ENCODE results near the gene NOL7. TPM values are rescaled to one million over a fixed set of nuclear protein-coding genes. Genes with fewer than 3 reads are reported as not detected.

The NOL7 gene
- total RNA-seq (84.1 and 84.3 TPM in 2 replicates), polyA plus RNA-seq (96.8 and 116 TPM in 2 replicates)

DNA sequence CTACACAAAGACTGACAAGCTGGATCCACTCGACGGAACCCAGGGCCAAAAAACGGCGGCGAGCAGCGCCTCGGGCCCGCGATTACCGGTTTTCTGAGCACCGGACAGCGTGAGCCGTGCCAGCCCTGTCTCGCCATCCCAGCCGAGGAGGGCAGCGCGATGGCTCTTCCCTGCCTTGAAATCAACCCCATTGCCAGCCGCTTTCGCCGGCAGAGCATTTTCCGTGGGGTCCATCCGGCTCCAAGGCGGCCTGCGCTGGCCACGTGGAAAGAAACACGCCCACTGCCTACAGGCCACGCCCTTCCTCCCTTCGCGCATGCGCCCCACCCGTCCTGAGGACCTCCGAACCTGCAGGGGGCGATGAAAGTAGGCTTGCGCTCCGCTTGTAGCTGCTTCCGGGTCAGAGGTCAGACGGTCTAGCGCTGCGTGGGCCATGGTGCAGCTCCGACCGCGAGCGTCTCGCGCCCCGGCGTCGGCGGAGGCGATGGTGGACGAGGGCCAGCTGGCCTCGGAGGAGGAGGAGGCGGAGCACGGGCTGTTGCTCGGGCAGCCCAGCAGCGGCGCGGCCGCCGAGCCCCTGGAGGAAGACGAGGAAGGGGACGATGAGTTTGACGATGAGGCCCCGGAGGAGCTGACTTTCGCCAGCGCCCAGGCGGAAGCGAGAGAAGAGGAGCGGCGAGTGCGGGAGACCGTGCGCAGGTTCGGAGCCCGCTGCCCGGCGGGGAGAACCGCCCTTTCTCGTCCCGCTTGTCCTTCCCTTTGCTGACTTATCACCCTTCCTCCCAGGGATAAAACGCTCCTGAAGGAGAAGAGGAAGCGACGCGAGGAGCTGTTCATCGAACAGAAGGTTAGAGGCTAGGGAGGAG, at the start of gene NOL7:
Gene NOL7, plus strand, starts transcription at position 410 of the 866 bp plus-strand sequence. Its CDS starts 24 bp downstream, at position 434.
- no peaks in the 10 kb centered on the region for H3K27me3 ChIP-seq
- H3K79me2 ChIP-seq: peaks cover 37% of the 10 kb centered on the region
- H3K4me2 ChIP-seq: peak within 1 kb of the TSS; percentile 88
- no peak for TF ChIP-seq EZH2 (IDR thresholded peaks at IDR 0.05; ENCODE audit: borderline replicate concordance)
- TF ChIP-seq, protein P1, sequence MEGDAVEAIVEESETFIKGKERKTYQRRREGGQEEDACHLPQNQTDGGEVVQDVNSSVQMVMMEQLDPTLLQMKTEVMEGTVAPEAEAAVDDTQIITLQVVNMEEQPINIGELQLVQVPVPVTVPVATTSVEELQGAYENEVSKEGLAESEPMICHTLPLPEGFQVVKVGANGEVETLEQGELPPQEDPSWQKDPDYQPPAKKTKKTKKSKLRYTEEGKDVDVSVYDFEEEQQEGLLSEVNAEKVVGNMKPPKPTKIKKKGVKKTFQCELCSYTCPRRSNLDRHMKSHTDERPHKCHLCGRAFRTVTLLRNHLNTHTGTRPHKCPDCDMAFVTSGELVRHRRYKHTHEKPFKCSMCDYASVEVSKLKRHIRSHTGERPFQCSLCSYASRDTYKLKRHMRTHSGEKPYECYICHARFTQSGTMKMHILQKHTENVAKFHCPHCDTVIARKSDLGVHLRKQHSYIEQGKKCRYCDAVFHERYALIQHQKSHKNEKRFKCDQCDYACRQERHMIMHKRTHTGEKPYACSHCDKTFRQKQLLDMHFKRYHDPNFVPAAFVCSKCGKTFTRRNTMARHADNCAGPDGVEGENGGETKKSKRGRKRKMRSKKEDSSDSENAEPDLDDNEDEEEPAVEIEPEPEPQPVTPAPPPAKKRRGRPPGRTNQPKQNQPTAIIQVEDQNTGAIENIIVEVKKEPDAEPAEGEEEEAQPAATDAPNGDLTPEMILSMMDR (IDR thresholded peaks at IDR 0.05; ENCODE audit: poor library complexity): peak; percentile 95
- H3K9me3 ChIP-seq (ENCODE audit: low read depth): no peaks in the 10 kb centered on the region
- H3K4me1 ChIP-seq (ENCODE audit: insufficient read depth): peaks cover 16% of the 10 kb centered on the region
- no peaks in the 10 kb centered on the region for H3K9me2 ChIP-seq (replicated peaks; ENCODE audit: insufficient read depth)
- no peaks in the 10 kb centered on the region for H3K36me3 ChIP-seq (replicated peaks; ENCODE audit: insufficient read depth, low read depth)
- DNase-seq (ENCODE audit: low spot score): peak; percentile 99
- H3K4me3 ChIP-seq: peak within 1 kb of the TSS; percentile 91
- peak within 1 kb of the TSS; percentile 92 for H2AFZ ChIP-seq
- peak within 1 kb of the TSS; percentile 97 for H3K27ac ChIP-seq
- under 1% methylated on average over 84 of the region's 85 CpGs for WGBS (ENCODE audit: low lambda C conversion rate, missing lambda C conversion rate)
- H4K20me1 ChIP-seq (ENCODE audit: insufficient read depth, poor library complexity, severe bottlenecking): peaks cover 10% of the 10 kb centered on the region

DNA sequence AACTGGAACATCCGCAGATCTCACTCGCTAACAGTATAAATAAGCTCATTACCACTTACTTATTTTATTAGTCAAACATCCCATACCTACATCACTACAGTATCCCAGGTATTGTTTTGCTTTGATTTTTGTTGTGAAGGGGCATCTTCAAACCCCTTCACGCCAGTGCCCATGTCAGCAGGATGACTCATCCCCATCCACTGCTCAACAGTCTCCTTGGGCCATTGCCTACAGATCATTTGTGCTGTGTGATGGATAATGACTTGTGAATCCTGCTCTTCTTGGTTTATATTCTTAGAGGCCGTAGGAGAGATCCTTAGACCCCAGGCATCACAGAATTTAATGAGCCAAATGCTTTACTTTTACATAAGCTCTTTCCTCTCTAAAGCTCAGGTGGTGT, 49.2 kb upstream of the NOL7 start:
- 86% methylated on average over 4 of the region's 4 CpGs for WGBS (ENCODE audit: low lambda C conversion rate, missing lambda C conversion rate)
- Histone ChIP-seq H3K4me1 (ENCODE audit: insufficient read depth) (no peaks in the 10 kb centered on the region), H4K20me1 (ENCODE audit: insufficient read depth, poor library complexity, severe bottlenecking) (no peaks in the 10 kb centered on the region)

DNA sequence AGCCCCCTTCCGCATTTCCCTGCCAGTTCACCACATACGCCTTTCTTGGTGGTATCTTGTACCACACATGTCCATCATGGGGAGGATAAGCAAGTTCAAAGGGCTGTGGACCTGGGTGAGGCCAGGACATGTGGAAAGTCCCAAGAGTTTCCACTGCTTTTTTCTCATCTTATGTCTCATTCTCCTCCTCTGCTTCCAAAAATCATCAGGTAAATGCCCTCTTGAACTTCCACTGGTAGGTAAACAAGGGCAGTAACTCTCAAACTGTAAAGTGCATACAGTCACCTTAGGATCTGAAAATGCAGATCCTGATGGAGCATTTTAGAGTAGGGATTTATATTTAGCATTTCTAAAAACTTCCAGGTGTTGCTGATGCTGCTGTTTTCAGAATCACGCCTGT, 48.6 kb upstream of the NOL7 start:
- WGBS (ENCODE audit: low lambda C conversion rate, missing lambda C conversion rate): 96% methylated on average over 3 of the region's 3 CpGs
- H3K9me3 ChIP-seq (ENCODE audit: low read depth): no peaks in the 10 kb centered on the region
- no peaks in the 10 kb centered on the region for H4K20me1 ChIP-seq (ENCODE audit: insufficient read depth, poor library complexity, severe bottlenecking)
- no peak overlapping the region for H3K27ac ChIP-seq
- H3K36me3 ChIP-seq (replicated peaks; ENCODE audit: insufficient read depth, low read depth): no peaks in the 10 kb centered on the region
- no peaks in the 10 kb centered on the region for H3K79me2 ChIP-seq
- H2AFZ ChIP-seq: no peak overlapping the region
- H3K4me2 ChIP-seq: no peak overlapping the region
- TF ChIP-seq EZH2phosphoT487 (IDR thresholded peaks at IDR 0.05; ENCODE audit: low read depth, severe bottlenecking, unreplicated experiment) (no peak), EZH2 (IDR thresholded peaks at IDR 0.05; ENCODE audit: borderline replicate concordance) (no peak)
- TF ChIP-seq, protein P1 (IDR thresholded peaks at IDR 0.05; ENCODE audit: poor library complexity): no peak
- H3K27me3 ChIP-seq: no peaks in the 10 kb centered on the region
- no peaks in the 10 kb centered on the region for H3K4me1 ChIP-seq (ENCODE audit: insufficient read depth)
- DNase-seq (ENCODE audit: low spot score): no peak
- H3K4me3 ChIP-seq: no peak overlapping the region
- no peaks in the 10 kb centered on the region for H3K9me2 ChIP-seq (replicated peaks; ENCODE audit: insufficient read depth)

More for the DNA sequence above, 49.2 kb upstream of the NOL7 start:
- TF ChIP-seq, protein P1 (IDR thresholded peaks at IDR 0.05; ENCODE audit: poor library complexity): no peak
- TF ChIP-seq EZH2phosphoT487 (IDR thresholded peaks at IDR 0.05; ENCODE audit: low read depth, severe bottlenecking, unreplicated experiment) (no peak), EZH2 (IDR thresholded peaks at IDR 0.05; ENCODE audit: borderline replicate concordance) (no peak)
- Histone ChIP-seq H3K4me2 (no peak overlapping the region), H3K27me3 (no peaks in the 10 kb centered on the region), H3K36me3 (replicated peaks; ENCODE audit: insufficient read depth, low read depth) (no peaks in the 10 kb centered on the region), H3K9me3 (ENCODE audit: low read depth) (no peaks in the 10 kb centered on the region), H3K9me2 (replicated peaks; ENCODE audit: insufficient read depth) (no peaks in the 10 kb centered on the region), H3K27ac (no peak overlapping the region), H3K79me2 (no peaks in the 10 kb centered on the region), H3K4me3 (no peak overlapping the region), H2AFZ (no peak overlapping the region)
- no peak for DNase-seq (ENCODE audit: low spot score)

All from hepatocyte (in vitro differentiated cells).